Fibroblast of mammary gland (primary cell): ENCODE data around the gene NAV3.

ENCODE experiments used
- DNase-seq: peaks from one replicate; pipeline ENCODE4 v3.0.0-alpha.2; 2010; ENCODE audit warnings: low read depth
- H3K4me3 ChIP-seq: 2 replicates; pipeline ENCODE4 v1.5.1; 2011; ENCODE audit warnings: low read depth, mild to moderate bottlenecking, low read length, moderate library complexity; ENCODE audit not compliant: control insufficient read depth
- TF ChIP-seq, protein P1 (sequence below): conservative IDR thresholded peaks from 2 replicates; pipeline ENCODE4 v1.5.1; 2011; ENCODE audit warnings: low read depth, low read length, inconsistent platforms; ENCODE audit not compliant: control insufficient read depth, insufficient read depth

NAV3 gene

DNA sequence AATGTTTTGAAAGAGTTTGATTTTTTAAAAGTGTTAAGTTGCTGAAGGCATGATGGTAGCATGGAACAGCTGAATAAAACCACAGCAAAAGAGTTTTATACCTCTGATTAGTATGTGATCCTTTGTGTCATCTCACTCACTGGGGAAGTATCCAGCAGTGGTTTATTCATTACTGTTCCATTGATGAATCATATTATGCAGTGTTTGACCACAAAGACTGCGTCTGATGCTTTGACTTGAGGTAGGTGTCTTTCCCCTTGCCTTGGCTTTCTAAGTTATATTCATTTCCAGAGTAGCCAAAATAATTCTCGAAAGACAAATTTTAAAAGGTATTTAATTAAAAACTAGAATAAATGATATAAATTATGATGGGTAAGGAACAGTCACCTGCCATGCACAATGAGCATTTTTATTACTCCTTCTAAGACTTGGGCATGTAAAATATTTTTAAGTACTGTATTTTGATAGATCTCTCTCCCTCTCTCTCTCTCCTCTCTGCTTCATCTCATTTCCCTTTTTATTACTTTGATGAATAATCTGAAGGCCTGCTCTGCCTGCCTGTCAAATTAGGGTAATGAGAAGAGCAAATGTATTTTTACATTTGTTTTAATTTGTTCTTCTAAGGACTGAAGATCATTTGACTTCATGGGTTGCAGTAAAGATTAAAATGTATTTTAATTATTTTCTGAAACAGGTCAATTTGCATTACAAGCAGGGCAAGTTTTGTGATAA lies 164.9 kb downstream of the NAV3 start:
- H3K4me3 ChIP-seq: no peak overlapping the region
- TF ChIP-seq, protein P1, sequence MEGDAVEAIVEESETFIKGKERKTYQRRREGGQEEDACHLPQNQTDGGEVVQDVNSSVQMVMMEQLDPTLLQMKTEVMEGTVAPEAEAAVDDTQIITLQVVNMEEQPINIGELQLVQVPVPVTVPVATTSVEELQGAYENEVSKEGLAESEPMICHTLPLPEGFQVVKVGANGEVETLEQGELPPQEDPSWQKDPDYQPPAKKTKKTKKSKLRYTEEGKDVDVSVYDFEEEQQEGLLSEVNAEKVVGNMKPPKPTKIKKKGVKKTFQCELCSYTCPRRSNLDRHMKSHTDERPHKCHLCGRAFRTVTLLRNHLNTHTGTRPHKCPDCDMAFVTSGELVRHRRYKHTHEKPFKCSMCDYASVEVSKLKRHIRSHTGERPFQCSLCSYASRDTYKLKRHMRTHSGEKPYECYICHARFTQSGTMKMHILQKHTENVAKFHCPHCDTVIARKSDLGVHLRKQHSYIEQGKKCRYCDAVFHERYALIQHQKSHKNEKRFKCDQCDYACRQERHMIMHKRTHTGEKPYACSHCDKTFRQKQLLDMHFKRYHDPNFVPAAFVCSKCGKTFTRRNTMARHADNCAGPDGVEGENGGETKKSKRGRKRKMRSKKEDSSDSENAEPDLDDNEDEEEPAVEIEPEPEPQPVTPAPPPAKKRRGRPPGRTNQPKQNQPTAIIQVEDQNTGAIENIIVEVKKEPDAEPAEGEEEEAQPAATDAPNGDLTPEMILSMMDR: no peak
- peak; percentile 91 for DNase-seq

DNA sequence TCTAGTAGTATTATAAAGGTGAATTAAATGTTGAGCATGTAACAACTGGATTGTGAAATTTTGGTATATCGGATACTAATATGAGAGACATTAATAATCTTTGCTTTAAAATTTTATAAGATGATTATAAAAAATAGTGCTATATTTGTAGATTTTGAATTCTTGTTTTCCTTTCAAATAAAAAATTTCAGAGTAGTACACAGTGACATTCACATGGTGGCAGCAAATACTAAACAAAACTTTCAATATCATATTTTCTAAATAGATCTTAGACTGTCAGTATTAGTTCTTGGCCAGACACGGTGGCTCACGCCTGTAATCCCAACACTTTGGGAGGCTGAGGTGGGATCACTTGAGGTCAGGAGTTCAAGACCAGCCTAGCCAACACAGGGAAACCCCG lies 166.0 kb downstream of the NAV3 start:
- H3K4me3 ChIP-seq: no peak overlapping the region
- TF ChIP-seq, protein P1: no peak
- DNase-seq: no peak

DNA sequence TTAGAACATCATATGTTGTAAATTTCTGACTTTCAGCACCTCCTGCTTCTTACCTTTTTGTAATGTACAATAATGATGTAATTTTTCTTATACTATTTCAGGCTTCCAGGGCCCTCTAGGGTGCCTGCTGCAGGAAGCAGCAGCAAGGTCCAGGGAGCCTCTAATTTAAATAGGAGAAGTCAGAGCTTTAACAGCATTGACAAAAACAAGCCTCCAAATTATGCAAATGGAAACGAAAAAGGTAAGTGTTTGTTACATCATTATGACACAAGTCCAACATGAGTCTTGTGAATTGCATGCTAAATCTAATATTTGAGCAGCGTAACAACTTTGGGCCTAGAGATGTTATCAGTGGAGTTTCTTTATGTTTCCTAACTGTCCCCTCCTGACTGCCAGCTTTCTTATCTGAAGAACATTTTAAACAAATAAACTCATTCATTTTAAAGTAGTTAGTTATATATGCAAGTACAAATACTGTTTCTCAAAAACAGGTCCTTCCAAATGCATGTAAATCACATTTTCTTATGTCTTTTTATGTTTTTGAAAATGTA lies 167.6 kb downstream of the NAV3 start:
- TF ChIP-seq, protein P1: no peak
- H3K4me3 ChIP-seq: no peak overlapping the region
- no peak for DNase-seq

DNA sequence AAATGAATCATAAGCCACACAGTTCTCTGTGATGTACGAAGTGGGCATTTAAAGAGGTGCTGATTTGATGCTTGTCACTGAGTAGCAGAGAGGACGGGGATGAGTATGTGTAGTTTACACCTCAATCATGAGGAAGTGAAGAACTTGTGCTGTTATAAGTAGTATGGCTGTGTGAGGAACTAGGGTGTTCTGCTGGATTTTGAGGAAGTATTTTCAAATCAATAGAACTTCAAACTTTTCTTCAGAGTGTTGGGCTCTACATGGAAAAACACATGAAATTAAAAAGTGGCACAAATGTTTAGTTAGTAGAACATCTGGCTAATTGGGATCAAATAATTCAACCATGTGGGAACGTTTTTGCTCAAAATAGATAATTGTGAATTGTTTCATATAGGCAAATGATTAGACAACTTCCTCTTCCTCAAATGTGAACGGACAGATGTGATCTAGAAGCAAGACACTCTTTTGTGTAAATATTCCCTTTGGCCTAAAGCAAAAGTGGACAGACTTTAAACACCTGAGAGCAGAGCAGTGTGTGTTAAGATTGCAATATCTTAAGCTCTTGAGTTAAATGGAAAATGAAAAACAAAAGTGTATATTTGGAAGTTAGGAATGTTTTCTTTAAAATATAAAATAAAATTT lies 168.5 kb downstream of the NAV3 start:
- DNase-seq: no peak
- TF ChIP-seq, protein P1: no peak
- no peak overlapping the region for H3K4me3 ChIP-seq

DNA sequence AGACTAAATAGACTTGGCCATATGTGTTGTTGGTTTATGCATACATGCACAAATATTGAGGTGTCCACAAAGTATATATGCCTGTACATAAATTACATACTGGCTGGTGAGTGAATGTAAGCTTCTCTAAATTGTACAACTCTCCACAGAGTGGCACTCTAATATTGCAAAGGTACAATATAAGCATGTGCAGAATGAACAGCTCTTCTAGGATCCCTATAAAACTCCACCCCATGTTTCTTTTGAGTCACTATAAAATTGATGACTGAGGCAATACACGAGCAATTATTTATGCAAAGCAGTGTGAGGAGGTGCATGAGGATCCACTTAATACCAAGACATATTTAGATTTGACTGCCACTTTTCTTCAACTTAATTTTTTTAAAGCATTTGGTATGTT lies 172.2 kb downstream of the NAV3 start:
- DNase-seq: peak; percentile 49
- TF ChIP-seq, protein P1: no peak
- H3K4me3 ChIP-seq: no peak overlapping the region

DNA sequence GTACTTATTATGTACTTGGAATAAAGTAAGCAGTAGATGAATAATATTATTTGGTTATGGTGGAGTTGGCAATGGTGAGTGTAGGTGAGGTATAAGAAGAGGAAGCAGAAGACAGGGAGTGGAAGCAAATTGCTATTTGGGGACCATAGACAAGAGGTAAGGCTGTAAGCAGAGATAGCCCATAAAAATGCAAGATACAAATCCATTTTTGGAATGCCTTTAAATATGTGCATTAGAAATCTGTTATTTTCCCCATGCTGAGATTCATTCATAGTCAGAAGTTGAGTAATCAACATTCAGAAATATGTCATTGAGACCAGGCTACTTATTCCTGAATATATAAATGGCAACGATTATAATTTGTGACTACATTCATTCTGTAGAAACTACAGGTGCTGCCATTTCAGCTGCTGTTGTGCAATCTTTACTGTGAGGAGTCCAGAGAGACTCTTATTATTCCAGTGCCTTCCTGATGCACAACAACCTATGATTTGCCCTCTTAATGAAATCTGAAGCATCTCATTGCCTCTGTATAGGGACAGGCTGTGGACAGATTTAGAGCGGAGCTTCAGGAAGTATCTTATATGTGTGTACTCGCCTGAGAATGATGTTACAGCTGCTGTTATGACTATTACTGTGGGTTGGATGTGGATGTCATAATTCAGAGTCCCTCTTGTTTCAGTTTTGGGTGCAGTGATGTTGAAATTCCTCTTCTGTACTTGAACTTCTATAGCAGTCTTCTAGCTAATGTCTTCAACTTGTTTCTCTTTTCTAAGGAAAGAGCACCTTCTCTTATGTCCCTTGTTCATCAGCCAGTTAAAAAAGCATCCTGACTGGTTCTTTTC lies 173.8 kb downstream of the NAV3 start:
- no peak overlapping the region for H3K4me3 ChIP-seq
- TF ChIP-seq, protein P1: no peak
- DNase-seq: peak; percentile 7
